ENCODE measurements around the gene SEC14L5. TPM values are rescaled to one million over a fixed set of nuclear protein-coding genes. Genes with fewer than 3 reads are reported as not detected.

The SEC14L5 gene
- total RNA-seq, 4 donors from 2014 or later = 0.32 to 6.2 (median 0.53) TPM

GRCh38 chr16:4984174-4984990 is 26.3 kb downstream of the SEC14L5 start:
- TF ChIP-seq POLR2A (IDR thresholded peaks at IDR 0.05) (no peak), EP300 (IDR thresholded peaks at IDR 0.05; ENCODE audit: low read depth) (no peak), POLR2AphosphoS5 (IDR thresholded peaks at IDR 0.05) (no peak), CTCF (IDR thresholded peaks at IDR 0.05) (no peak)
- H3K4me3 ChIP-seq = no peak overlapping the region
- 65 to 77% methylated on average over 5 of the region's 5 CpGs for WGBS, 2 donors (ENCODE audit: low coverage in 1 of 2)
- in situ Hi-C loops (cut with MboI; ENCODE audit: low pct_ligation_motif_present in 1 of 4, low pct_unique_long_range_greater_than_20kb in 1 of 4, low sequenced_read_pairs in 3 of 4) = no loop called here
- intact Hi-C loops (cut with DNase I; ENCODE audit: low total_unique reads) = no loop called here
- no peaks in the 10 kb centered on the region for H3K9me3 ChIP-seq
- no peak overlapping the region for H3K27ac ChIP-seq
- peaks cover 0 to 5% (median 2%) of the 10 kb centered on the region in 4 donors for H3K4me1 ChIP-seq
- no peak for DNase-seq
- no peaks in the 10 kb centered on the region for H3K36me3 ChIP-seq
- peaks cover 35% of the 10 kb centered on the region for H3K27me3 ChIP-seq

GRCh38 chr16:4987250-4987579 is 29.1 kb downstream of the SEC14L5 start:
- DNase-seq = no peak
- H3K4me1 ChIP-seq = peaks cover 0 to 5% (median 2%) of the 10 kb centered on the region in 4 donors
- H3K36me3 ChIP-seq = no peaks in the 10 kb centered on the region
- intact Hi-C loops (cut with DNase I; ENCODE audit: low total_unique reads) (no loop called here), in situ Hi-C loops (cut with MboI; ENCODE audit: low pct_ligation_motif_present in 1 of 4, low pct_unique_long_range_greater_than_20kb in 1 of 4, low sequenced_read_pairs in 3 of 4) (no loop called here)
- peaks cover 60% of the 10 kb centered on the region for H3K27me3 ChIP-seq
- TF ChIP-seq POLR2AphosphoS5 (IDR thresholded peaks at IDR 0.05) (no peak), CTCF (IDR thresholded peaks at IDR 0.05) (no peak), POLR2A (IDR thresholded peaks at IDR 0.05) (no peak), EP300 (IDR thresholded peaks at IDR 0.05; ENCODE audit: low read depth) (no peak)
- 22% methylated on average over 8 of the region's 10 CpGs; no CpG with 5 or more reads in 1 of the 2 donors for WGBS, 2 donors (ENCODE audit: low coverage in 1 of 2)
- no peaks in the 10 kb centered on the region for H3K9me3 ChIP-seq
- H3K27ac ChIP-seq = no peak overlapping the region
- no peak overlapping the region for H3K4me3 ChIP-seq

- Histone ChIP-seq H3K4me1 (peaks cover 0 to 5% (median 2%) of the 10 kb centered on the region in 4 donors), H3K4me3 (no peak overlapping the region), H3K9me3 (no peaks in the 10 kb centered on the region), H3K27ac (no peak overlapping the region), H3K36me3 (no peaks in the 10 kb centered on the region), H3K27me3 (peaks cover 60% of the 10 kb centered on the region)
- 24% methylated on average over 57 of the region's 60 CpGs; no CpG with 5 or more reads in 1 of the 2 donors for WGBS, 2 donors (ENCODE audit: low coverage in 1 of 2)
- intact Hi-C loops (cut with DNase I; ENCODE audit: low total_unique reads) = no loop called here
- TF ChIP-seq POLR2AphosphoS5 (IDR thresholded peaks at IDR 0.05) (no peak), POLR2A (IDR thresholded peaks at IDR 0.05) (no peak), EP300 (IDR thresholded peaks at IDR 0.05; ENCODE audit: low read depth) (no peak), CTCF (IDR thresholded peaks at IDR 0.05) (no peak)
- in situ Hi-C loops (cut with MboI; ENCODE audit: low pct_ligation_motif_present in 1 of 4, low pct_unique_long_range_greater_than_20kb in 1 of 4, low sequenced_read_pairs in 3 of 4) = no loop called here
- DNase-seq = no peak
Observed at GRCh38 chr16:4987580-4988374, 29.6 kb downstream of the SEC14L5 start.

GRCh38 chr16:4988647-4989046 is 30.5 kb downstream of the SEC14L5 start:
- H3K36me3 ChIP-seq = no peaks in the 10 kb centered on the region
- in situ Hi-C loops (cut with MboI; ENCODE audit: low pct_ligation_motif_present in 1 of 4, low pct_unique_long_range_greater_than_20kb in 1 of 4, low sequenced_read_pairs in 3 of 4) (no loop called here), intact Hi-C loops (cut with DNase I; ENCODE audit: low total_unique reads) (no loop called here)
- H3K9me3 ChIP-seq = no peaks in the 10 kb centered on the region
- H3K27ac ChIP-seq = no peak overlapping the region
- WGBS, 2 donors (ENCODE audit: low coverage in 1 of 2) = 82 to 83% methylated on average over 3 to 5 of the region's 5 CpGs
- DNase-seq = no peak
- H3K27me3 ChIP-seq = peaks cover 60% of the 10 kb centered on the region
- H3K4me1 ChIP-seq = peaks cover 0 to 5% (median 2%) of the 10 kb centered on the region in 4 donors
- H3K4me3 ChIP-seq = no peak overlapping the region
- TF ChIP-seq EP300 (IDR thresholded peaks at IDR 0.05; ENCODE audit: low read depth) (no peak), CTCF (IDR thresholded peaks at IDR 0.05) (no peak), POLR2A (IDR thresholded peaks at IDR 0.05) (no peak), POLR2AphosphoS5 (IDR thresholded peaks at IDR 0.05) (no peak)
